GM19035 (cell line): Measurements from ENCODE around the gene HIBCH.
"Not testable (repeated sequence)": the region's sequence is repeated elsewhere in the genome, so short reads cannot be mapped to it uniquely, and the experiment has no call there.

Experiments used
- ATAC-seq: cut with Tn5 transposase; IDR thresholded peaks from one replicate; pipeline ENCODE4 v1.9.1; 2021; ENCODE audit not compliant: unreplicated experiment

The HIBCH gene

DNA sequence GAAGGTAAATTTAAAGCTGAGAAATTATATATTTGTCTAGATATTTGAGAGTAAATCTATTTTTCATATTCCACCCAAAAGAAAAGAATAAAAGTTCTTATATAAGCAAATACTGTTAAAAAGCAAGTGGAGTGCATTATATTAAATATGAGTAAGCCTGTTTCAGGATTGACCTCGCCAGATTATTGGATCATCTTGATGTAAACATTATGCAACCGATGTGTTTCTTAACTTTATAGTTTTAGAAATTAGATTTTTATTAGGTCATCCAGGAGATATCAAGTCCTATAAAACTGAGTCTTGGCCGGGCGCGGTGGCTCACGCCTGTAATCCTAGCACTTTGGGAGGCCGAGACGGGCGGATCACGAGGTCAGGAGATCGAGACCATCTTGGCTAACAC lies 156.8 kb downstream of the HIBCH start:
- ATAC-seq = no peak

DNA sequence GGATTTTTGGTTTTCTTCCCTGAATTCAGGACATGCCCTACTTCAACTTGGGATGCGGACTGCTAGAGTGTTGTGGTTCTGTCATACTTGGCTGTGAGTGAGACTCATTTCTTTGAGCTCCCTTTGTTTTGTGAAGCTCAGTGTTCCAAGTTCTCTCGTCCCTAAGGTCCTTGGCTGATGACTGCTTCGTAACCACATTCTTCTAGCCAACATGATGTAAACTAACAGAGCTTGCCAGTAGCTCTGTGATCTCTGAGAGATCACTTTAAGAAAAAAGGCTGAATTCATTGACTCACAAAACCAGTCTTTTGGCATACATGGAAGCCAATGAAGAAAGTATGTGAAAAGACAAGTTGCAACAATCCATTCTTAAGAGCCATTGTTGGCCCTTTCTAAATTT lies 160.2 kb downstream of the HIBCH start:
- no peak for ATAC-seq

DNA sequence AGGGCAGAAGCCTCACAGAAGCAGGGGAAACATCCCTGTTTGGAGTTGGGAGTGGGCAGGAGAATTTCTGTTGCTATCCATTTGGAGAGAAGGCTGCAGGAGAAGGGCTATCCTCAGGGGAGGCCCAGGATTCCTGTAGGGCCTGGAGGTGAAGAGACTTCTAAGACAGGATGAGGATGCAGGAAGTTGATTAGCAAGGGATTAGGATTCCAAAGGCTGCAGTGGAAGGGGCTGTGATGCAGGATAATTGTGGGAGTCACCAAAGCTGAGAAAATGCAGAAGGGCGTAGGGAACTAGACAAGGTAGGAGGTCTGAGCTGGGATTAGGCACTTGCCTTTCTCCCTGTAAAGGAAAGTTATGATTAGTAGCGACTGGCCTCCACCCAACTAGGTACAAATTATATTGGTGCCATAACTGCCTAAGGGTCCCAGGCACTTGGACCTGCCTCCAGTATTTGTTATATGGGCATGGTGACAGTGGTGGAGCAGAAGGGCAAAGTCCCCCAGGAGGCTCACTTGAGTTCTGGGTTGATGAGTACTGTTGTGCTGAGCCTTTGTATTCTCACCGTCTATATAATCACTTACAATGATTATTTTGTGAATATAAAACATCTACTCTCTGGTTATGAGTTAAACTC lies 160.7 kb downstream of the HIBCH start:
- ATAC-seq = no peak

DNA sequence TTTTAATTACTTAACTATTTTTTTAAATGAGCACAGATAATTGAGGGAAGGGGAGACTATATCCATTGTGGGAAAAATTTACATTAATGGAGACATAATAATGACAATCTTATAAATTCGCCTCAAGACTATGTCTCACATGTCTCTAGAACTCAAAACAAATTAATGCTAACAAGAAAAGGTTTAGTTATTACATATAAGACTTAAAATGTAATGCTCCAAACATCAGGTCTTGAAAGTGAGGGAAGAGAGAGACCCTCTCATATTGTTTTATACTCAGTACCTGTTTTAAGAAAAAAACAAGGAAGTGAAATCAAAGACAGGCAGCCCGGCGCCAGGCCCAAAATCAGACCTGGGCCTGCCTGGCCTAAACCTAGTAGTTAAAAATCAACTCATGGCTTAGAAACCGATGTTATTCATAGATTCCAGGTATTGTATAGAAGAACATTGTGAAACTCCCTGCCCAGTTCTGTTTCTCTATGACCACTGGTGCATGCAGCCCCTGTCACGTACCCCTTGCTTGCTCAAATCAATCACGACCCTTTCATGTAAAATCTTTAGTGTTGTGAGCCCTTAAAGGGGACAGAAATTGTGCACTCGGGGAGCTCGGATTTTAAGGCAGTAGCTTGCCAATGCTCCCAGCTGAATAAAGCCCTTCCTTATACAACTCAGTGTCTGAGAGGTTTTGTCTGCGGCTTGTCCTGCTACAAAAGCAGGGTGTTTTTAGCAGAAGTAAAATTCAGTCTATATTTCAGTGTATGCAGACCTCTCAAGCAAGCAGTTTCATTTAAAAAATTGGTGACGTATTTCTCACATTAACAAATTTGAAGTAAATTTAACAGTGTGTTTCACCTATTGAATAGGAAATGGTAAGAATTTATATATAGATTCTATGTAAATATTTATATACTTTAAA lies 161.8 kb downstream of the HIBCH start:
- not testable (repeated sequence) for ATAC-seq

DNA sequence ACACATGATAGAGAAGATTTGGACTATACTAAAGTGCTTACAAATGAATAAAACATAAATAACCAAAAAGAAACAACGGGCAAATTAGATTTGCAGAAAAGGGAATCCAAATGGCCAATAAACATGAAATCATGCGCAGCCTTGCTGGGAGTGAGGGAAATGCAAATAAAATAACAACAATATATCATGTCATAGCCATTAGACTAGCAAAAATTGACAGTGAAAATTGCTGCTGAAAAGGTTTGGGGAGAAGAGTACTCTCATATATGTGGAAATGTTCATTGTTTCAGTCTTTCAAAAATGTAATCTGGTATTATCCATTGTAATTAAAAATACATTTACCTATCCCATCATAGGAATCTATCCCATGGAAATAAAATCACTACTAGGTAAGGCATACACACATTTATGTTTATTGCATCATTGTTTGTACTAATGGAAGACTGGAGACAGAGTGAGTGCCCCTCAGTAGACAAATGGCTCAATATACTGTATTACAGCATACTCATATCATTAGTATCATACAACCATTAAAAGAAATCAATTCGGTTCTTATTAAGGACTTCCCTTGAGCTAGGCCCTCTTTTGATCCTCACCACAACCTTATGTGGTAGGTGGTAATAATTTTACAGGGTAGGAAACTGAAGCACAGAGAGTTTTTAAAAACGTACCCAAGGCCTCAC lies 163.0 kb downstream of the HIBCH start:
- no peak for ATAC-seq
